HepG2 (cell line): ENCODE results near the gene AP3D1. TPM values are rescaled to one million over a fixed set of nuclear protein-coding genes. Genes with fewer than 3 reads are reported as not detected.

ENCODE experiments used
- ADNP ChIP-seq: sonication (generic); formaldehyde crosslinking; IDR thresholded peaks from 2 replicates; pipeline ENCODE4 v1.4.0; 2020; ENCODE audit warnings: missing genetic modification reagents
- HNRNPUL1 ChIP-seq: fragments of 200-400 bp; formaldehyde crosslinking; IDR thresholded peaks from 2 replicates; pipeline ENCODE4 v1.6.1; 2017; ENCODE audit warnings: low read depth, mild to moderate bottlenecking, low read length, moderate library complexity
- NCOA1 ChIP-seq: sonication (generic); formaldehyde crosslinking; IDR thresholded peaks from 2 replicates; pipeline ENCODE4 v1.9.0; 2021; ENCODE audit warnings: missing genetic modification reagents
- PCBP2 ChIP-seq: fragments of 200-400 bp; formaldehyde crosslinking; optimal IDR thresholded peaks from 2 replicates; pipeline ENCODE3; 2018; ENCODE audit warnings: low read length, low read depth; ENCODE audit not compliant: poor library complexity, severe bottlenecking
- PLRG1 ChIP-seq: fragments of 450-650 bp; conservative IDR thresholded peaks from 2 replicates; pipeline ENCODE4 v1.6.1; 2016
- RAD51 ChIP-seq: fragments of 450-650 bp; IDR thresholded peaks from 2 replicates; pipeline ENCODE4 v1.6.1; 2016; ENCODE audit warnings: borderline replicate concordance
- SNRNP70 ChIP-seq: fragments of 200-400 bp; formaldehyde crosslinking; IDR thresholded peaks from 2 replicates; pipeline ENCODE4 v1.6.1; 2017; ENCODE audit warnings: mild to moderate bottlenecking, low read depth, low read length, moderate library complexity
- ZBTB38 ChIP-seq: sonication (generic); formaldehyde crosslinking; IDR thresholded peaks from 2 replicates; pipeline ENCODE4 v1.5.1; 2020; ENCODE audit warnings: mild to moderate bottlenecking, missing genetic modification reagents
- ZFYVE20 ChIP-seq: sonication (generic); formaldehyde crosslinking; IDR thresholded peaks from 2 replicates; pipeline ENCODE4 v1.8.0; 2023; ENCODE audit warnings: low read depth, mild to moderate bottlenecking, moderate library complexity, missing genetic modification reagents, borderline replicate concordance
- ZNF335 ChIP-seq: sonication (generic); formaldehyde crosslinking; IDR thresholded peaks from 2 replicates; pipeline ENCODE4 v1.4.0; 2020; ENCODE audit warnings: missing genetic modification reagents
- ZNF354B ChIP-seq: sonication (generic); formaldehyde crosslinking; IDR thresholded peaks from 2 replicates; pipeline ENCODE4 v1.8.0; 2022; ENCODE audit warnings: mild to moderate bottlenecking, missing genetic modification reagents
- ZNF670 ChIP-seq: sonication (generic); formaldehyde crosslinking; IDR thresholded peaks from 2 replicates; pipeline ENCODE4 v1.8.0; 2022; ENCODE audit warnings: mild to moderate bottlenecking, missing genetic modification reagents, borderline replicate concordance
- ZNF788 ChIP-seq: sonication (generic); formaldehyde crosslinking; IDR thresholded peaks from 2 replicates; pipeline ENCODE4 v1.5.0; 2020; ENCODE audit warnings: mild to moderate bottlenecking, missing genetic modification reagents, borderline replicate concordance
- ZNF891 ChIP-seq: sonication (generic); formaldehyde crosslinking; IDR thresholded peaks from 2 replicates; pipeline ENCODE4 v1.5.0; 2020; ENCODE audit warnings: mild to moderate bottlenecking, missing genetic modification reagents
- polyA plus RNA-seq, 8 experiments: library from polyadenylated mRNA; depleted of rRNA in 3 of 8; stranded (reverse) in 7 of 8; unstranded in 1 of 8; fragments of >200 nt; fragmentation: Illumina TruSeq in 4 of 8; extraction: Trizol in 4 of 8; gene quantifications; 2 replicates each; pipeline versions ENCODE4 v1.2.1 to v1.2.3, GENCODE V29; 2011 to 2016; ENCODE audit warnings: low read depth in 4 of 8, missing spikeins in 1 of 8, mixed read lengths in 1 of 8; ENCODE audit not compliant: insufficient read depth in 1 of 8
- total RNA-seq, 5 experiments: library from RNA; depleted of rRNA; stranded (reverse); fragments of >200 nt; fragmentation: Illumina TruSeq; extraction: Trizol; gene quantifications; 2 replicates each; pipeline ENCODE4 v1.2.3, GENCODE V29; 2016; ENCODE audit warnings: low read depth in 1 of 5
- TF ChIP-seq, protein P1 (sequence below): IDR thresholded peaks from 2 replicates; pipeline ENCODE4 v1.6.1; 2012; ENCODE audit warnings: low read length, improper control_type of control experiment
- TF ChIP-seq, protein P2 (sequence below): sonication (generic); formaldehyde crosslinking; IDR thresholded peaks from 2 replicates; pipeline ENCODE4 v1.4.0; 2020; ENCODE audit warnings: missing genetic modification reagents
- TF ChIP-seq, protein P3 (sequence below): sonication (generic); formaldehyde crosslinking; IDR thresholded peaks from 2 replicates; pipeline ENCODE4 v1.8.1; 2022; ENCODE audit warnings: mild to moderate bottlenecking, missing genetic modification reagents
- TF ChIP-seq, protein P4 (sequence below): sonication (generic); formaldehyde crosslinking; conservative IDR thresholded peaks from 2 replicates; pipeline ENCODE4 v1.4.0; 2020; ENCODE audit warnings: missing genetic modification reagents

The AP3D1 gene
- total and polyA plus RNA-seq, 2 of the 13 experiments (the other 11 are each of a cell fraction or from before 2014, with no cell fraction given): 68.0 to 82.6 TPM

DNA sequence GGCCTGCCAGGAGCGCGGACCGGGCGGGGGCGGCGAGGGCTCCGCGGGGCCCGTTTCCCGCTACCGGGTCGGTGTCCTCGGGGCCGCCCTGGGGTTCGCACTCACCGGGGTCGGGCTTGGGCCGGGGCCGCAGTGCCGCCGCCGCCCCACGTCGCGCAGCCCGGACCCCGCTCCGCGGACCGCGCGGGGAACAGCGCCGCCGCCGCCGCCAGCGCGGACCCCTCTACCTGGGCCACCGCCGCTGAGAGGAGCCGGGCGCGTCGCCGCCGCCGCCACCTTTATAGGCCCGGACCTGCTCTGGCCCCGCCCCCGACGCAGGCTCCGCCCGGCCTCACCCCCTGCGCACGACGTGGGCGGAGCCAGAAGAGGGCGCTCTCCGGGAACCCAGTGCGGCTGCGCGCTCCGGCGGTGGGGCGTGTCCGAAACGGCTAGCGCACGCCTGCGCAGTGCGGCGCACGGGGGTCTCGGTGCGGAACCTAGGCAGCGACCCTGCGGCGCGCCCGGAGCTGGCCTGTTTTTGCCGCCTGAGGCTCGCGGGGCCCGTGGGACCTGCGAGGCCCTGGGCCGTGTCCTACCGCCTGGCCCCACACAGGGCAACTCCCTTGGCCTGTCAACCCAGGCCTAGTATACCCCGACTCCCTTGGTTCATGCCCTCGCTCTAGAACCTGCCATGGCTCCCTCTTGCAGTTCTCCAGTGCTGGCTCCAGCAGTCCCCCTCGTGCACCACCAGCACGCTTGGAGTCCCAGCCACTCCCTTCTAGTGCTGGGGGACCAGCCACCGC is 100.2 kb downstream of the AP3D1 start, which contains the start of gene MKNK2 (continued):
- TF ChIP-seq, protein P1, sequence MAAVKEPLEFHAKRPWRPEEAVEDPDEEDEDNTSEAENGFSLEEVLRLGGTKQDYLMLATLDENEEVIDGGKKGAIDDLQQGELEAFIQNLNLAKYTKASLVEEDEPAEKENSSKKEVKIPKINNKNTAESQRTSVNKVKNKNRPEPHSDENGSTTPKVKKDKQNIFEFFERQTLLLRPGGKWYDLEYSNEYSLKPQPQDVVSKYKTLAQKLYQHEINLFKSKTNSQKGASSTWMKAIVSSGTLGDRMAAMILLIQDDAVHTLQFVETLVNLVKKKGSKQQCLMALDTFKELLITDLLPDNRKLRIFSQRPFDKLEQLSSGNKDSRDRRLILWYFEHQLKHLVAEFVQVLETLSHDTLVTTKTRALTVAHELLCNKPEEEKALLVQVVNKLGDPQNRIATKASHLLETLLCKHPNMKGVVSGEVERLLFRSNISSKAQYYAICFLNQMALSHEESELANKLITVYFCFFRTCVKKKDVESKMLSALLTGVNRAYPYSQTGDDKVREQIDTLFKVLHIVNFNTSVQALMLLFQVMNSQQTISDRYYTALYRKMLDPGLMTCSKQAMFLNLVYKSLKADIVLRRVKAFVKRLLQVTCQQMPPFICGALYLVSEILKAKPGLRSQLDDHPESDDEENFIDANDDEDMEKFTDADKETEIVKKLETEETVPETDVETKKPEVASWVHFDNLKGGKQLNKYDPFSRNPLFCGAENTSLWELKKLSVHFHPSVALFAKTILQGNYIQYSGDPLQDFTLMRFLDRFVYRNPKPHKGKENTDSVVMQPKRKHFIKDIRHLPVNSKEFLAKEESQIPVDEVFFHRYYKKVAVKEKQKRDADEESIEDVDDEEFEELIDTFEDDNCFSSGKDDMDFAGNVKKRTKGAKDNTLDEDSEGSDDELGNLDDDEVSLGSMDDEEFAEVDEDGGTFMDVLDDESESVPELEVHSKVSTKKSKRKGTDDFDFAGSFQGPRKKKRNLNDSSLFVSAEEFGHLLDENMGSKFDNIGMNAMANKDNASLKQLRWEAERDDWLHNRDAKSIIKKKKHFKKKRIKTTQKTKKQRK: no peak
- TF ChIP-seq ZNF891 (CRISPR knock-in tag) (peak; percentile 84; the same call in 1 of the 2 replicates), ZNF335 (CRISPR knock-in tag) (no peak), ZNF788 (peak; percentile 82), ZFYVE20 (CRISPR knock-in tag) (0 out of 2 replicates have a peak, but pooled peaks have one; percentile 71), NCOA1 (CRISPR knock-in tag) (no peak), ZNF670 (CRISPR knock-in tag) (peak; percentile 89; the same call in 1 of the 2 replicates), SNRNP70 (no peak), PLRG1 (no peak), ADNP (CRISPR knock-in tag) (peak; percentile 99), ZBTB38 (CRISPR knock-in tag) (0 out of 2 replicates have a peak, but pooled peaks have one; percentile 23), RAD51 (no peak), PCBP2 (no peak), ZNF354B (CRISPR knock-in tag) (no peak), HNRNPUL1 (peak; percentile 56; the same call in 1 of the 2 replicates)
- TF ChIP-seq, protein P2, sequence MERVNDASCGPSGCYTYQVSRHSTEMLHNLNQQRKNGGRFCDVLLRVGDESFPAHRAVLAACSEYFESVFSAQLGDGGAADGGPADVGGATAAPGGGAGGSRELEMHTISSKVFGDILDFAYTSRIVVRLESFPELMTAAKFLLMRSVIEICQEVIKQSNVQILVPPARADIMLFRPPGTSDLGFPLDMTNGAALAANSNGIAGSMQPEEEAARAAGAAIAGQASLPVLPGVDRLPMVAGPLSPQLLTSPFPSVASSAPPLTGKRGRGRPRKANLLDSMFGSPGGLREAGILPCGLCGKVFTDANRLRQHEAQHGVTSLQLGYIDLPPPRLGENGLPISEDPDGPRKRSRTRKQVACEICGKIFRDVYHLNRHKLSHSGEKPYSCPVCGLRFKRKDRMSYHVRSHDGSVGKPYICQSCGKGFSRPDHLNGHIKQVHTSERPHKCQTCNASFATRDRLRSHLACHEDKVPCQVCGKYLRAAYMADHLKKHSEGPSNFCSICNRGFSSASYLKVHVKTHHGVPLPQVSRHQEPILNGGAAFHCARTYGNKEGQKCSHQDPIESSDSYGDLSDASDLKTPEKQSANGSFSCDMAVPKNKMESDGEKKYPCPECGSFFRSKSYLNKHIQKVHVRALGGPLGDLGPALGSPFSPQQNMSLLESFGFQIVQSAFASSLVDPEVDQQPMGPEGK (CRISPR knock-in tag): no peak
- TF ChIP-seq, protein P3, sequence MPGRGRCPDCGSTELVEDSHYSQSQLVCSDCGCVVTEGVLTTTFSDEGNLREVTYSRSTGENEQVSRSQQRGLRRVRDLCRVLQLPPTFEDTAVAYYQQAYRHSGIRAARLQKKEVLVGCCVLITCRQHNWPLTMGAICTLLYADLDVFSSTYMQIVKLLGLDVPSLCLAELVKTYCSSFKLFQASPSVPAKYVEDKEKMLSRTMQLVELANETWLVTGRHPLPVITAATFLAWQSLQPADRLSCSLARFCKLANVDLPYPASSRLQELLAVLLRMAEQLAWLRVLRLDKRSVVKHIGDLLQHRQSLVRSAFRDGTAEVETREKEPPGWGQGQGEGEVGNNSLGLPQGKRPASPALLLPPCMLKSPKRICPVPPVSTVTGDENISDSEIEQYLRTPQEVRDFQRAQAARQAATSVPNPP (CRISPR knock-in tag): no peak
- TF ChIP-seq, protein P4, sequence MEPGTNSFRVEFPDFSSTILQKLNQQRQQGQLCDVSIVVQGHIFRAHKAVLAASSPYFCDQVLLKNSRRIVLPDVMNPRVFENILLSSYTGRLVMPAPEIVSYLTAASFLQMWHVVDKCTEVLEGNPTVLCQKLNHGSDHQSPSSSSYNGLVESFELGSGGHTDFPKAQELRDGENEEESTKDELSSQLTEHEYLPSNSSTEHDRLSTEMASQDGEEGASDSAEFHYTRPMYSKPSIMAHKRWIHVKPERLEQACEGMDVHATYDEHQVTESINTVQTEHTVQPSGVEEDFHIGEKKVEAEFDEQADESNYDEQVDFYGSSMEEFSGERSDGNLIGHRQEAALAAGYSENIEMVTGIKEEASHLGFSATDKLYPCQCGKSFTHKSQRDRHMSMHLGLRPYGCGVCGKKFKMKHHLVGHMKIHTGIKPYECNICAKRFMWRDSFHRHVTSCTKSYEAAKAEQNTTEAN (CRISPR knock-in tag): no peak
